Measurements from ENCODE around the gene PARL. TPM values are rescaled to one million over a fixed set of nuclear protein-coding genes. Genes with fewer than 3 reads are reported as not detected.

The PARL gene
- total RNA-seq, 1 experiment from 2014 or later: 109 TPM

- Histone ChIP-seq H3K4me1 (replicated peaks; ENCODE audit: insufficient read depth) (0 out of 2 replicates have a peak, but pooled peaks cover 7% of the 10 kb centered on the region), H3K4me3 (no peak overlapping the region), H3F3A (ENCODE audit: insufficient read depth, low read depth) (peaks cover 29% of the 10 kb centered on the region), H3K79me2 (ENCODE audit: low read depth) (no peaks in the 10 kb centered on the region), H3K9me2 (ENCODE audit: insufficient read depth) (no peaks in the 10 kb centered on the region), H3K9me3 (ENCODE audit: insufficient read depth, low read depth) (no peaks in the 10 kb centered on the region), H3K4me2 (no peak overlapping the region), H3K27me3 (ENCODE audit: insufficient read depth, low read depth) (no peaks in the 10 kb centered on the region), H2AFZ (no peak overlapping the region), H3K27ac (no peak overlapping the region), H4K20me1 (ENCODE audit: insufficient read depth) (peaks cover 7% of the 10 kb centered on the region), H3K36me3 (ENCODE audit: low read depth) (0 out of 2 replicates have a peak, but pooled peaks cover 6% of the 10 kb centered on the region)
- TF ChIP-seq EZH2 (IDR thresholded peaks at IDR 0.05; ENCODE audit: low read depth) (no peak), CTCF (conservative IDR thresholded peaks at IDR 0.05) (no peak)
- intact Hi-C loops (cut with micrococcal nuclease; ENCODE audit: unreplicated experiment): loop anchor here (5.0 kb wide), 1 partner anchor 459 kb away; no protein-coding TSS in a partner anchor
- DNase-seq: no peak
- no TSS peak for BruUV-seq (replicated peaks)
- CTCF ChIA-PET: no interaction called here
- POLR2A ChIA-PET (ENCODE audit: unreplicated experiment): no interaction called here
These were observed 56.7 kb downstream of the PARL start for GRCh38 chr3:183827809-183828537.

- ChIA-PET POLR2A (ENCODE audit: unreplicated experiment) (interaction anchor here (0.7 kb wide), 1 partner anchor 343 kb away, joined by 7 read pairs; no protein-coding TSS in a partner anchor), CTCF (interaction anchor here (1.6 kb wide), 1 partner anchor 14 kb away, joined by 4 read pairs; no protein-coding TSS in a partner anchor)
- H3K9me2 ChIP-seq (ENCODE audit: insufficient read depth): no peaks in the 10 kb centered on the region
- H3K4me2 ChIP-seq: no peak overlapping the region
- no peaks in the 10 kb centered on the region for H3K27me3 ChIP-seq (ENCODE audit: insufficient read depth, low read depth)
- H3K79me2 ChIP-seq (ENCODE audit: low read depth): no peaks in the 10 kb centered on the region
- H3K36me3 ChIP-seq (ENCODE audit: low read depth): no peaks in the 10 kb centered on the region
- H3K4me3 ChIP-seq: no peak overlapping the region
- no peaks in the 10 kb centered on the region for H3K9me3 ChIP-seq (ENCODE audit: insufficient read depth, low read depth)
- 0 out of 2 replicates have a peak, but pooled peaks cover 7% of the 10 kb centered on the region for H3K4me1 ChIP-seq (replicated peaks; ENCODE audit: insufficient read depth)
- peaks cover 7% of the 10 kb centered on the region for H4K20me1 ChIP-seq (ENCODE audit: insufficient read depth)
- TF ChIP-seq EZH2 (IDR thresholded peaks at IDR 0.05; ENCODE audit: low read depth) (no peak), CTCF (conservative IDR thresholded peaks at IDR 0.05) (no peak)
- peaks cover 29% of the 10 kb centered on the region for H3F3A ChIP-seq (ENCODE audit: insufficient read depth, low read depth)
- BruUV-seq (replicated peaks): no TSS peak
- DNase-seq: no peak
- H2AFZ ChIP-seq: no peak overlapping the region
- no peak overlapping the region for H3K27ac ChIP-seq
- intact Hi-C loops (cut with micrococcal nuclease; ENCODE audit: unreplicated experiment): loop anchor here (5.0 kb wide), 1 partner anchor 461 kb away; no protein-coding TSS in a partner anchor
These were observed 58.0 kb downstream of the PARL start for GRCh38 chr3:183826448-183827250.

- ChIA-PET CTCF (interaction anchor here (0.6 to 1.6 kb wide), 3 partner anchors 15 to 399 kb away, joined by 3 to 6 read pairs (median 4); no protein-coding TSS in a partner anchor), POLR2A (ENCODE audit: unreplicated experiment) (no interaction called here)
- Histone ChIP-seq H3K79me2 (ENCODE audit: low read depth) (no peaks in the 10 kb centered on the region), H3K27ac (no peak within 1 kb of the TSS), H3K4me3 (peak within 1 kb of the TSS; percentile 59; the same call in 1 of the 2 replicates), H3K4me1 (replicated peaks; ENCODE audit: insufficient read depth) (0 out of 2 replicates have a peak, but pooled peaks cover 7% of the 10 kb centered on the region), H2AFZ (peak within 1 kb of the TSS; percentile 65; the same call in 1 of the 2 replicates), H3K27me3 (ENCODE audit: insufficient read depth, low read depth) (no peaks in the 10 kb centered on the region), H3K9me2 (ENCODE audit: insufficient read depth) (no peaks in the 10 kb centered on the region), H3K36me3 (ENCODE audit: low read depth) (no peaks in the 10 kb centered on the region), H3K9me3 (ENCODE audit: insufficient read depth, low read depth) (no peaks in the 10 kb centered on the region), H4K20me1 (ENCODE audit: insufficient read depth) (peaks cover 7% of the 10 kb centered on the region), H3F3A (ENCODE audit: insufficient read depth, low read depth) (peaks cover 29% of the 10 kb centered on the region), H3K4me2 (peak within 1 kb of the TSS; percentile 79)
- TF ChIP-seq EZH2 (IDR thresholded peaks at IDR 0.05; ENCODE audit: low read depth) (no peak), CTCF (conservative IDR thresholded peaks at IDR 0.05) (no peak; the same call in 1 of the 2 replicates)
- no TSS peak for BruUV-seq (replicated peaks)
- intact Hi-C loops (cut with micrococcal nuclease; ENCODE audit: unreplicated experiment): loop anchor here (2.0 to 5.0 kb wide), 3 partner anchors 19 to 462 kb away; partner anchors contain the start of gene PARL
- DNase-seq: peak in 1 of 2 experiments; percentile 72
These were observed 59.1 kb downstream of the PARL start, which contains the start of gene MAP6D1 for GRCh38 chr3:183825456-183826161. MAP6D1 (minus strand) TSS chr3:183825577; CDS start chr3:183825547, 30 bp downstream.
